Measurements from ENCODE around the gene NEURL1.

DNA sequence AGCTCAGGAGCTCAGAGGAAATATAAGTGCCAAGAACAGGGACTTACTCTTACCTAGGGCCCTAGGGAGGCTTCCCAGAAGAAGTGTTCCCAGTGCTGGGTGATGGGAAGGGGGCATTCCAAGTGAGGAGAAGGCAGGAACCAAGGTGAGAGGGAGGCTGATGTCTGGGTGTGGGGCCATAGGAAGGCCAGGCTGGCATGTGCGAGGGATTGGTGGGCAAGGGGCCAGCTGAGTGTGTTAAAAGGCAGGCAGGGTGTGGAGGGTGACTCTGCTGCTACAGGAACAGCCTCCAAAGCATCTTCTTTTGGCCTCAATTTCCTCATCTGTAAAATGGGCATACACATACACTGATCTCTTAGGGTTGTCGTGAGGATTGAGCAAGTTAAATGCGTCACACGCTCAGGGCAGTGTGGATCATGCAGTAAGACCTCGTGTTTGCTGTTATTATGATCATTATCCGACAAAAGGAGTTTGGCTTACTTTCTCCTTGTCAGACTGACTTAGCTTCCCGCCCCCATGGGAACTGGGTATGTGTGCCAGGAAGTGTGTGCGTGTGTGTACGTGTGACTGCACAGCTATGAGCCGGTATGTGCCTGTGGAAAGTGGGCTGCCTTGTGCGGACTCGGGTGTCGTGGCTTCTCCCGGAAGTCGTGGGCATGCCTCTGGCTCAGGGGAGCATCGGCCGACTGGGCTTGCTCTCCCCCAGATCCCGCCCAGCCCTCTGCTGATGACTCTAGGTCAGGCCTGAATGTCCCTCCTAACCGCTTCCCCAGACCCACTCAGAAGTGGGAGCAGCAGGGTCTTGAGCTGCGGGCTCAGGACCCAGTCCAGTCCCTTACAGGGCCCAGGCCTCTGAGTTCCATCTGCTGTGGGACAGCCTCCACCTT, 59.6 kb downstream of the NEURL1 start:
- TF ChIP-seq, protein P1, sequence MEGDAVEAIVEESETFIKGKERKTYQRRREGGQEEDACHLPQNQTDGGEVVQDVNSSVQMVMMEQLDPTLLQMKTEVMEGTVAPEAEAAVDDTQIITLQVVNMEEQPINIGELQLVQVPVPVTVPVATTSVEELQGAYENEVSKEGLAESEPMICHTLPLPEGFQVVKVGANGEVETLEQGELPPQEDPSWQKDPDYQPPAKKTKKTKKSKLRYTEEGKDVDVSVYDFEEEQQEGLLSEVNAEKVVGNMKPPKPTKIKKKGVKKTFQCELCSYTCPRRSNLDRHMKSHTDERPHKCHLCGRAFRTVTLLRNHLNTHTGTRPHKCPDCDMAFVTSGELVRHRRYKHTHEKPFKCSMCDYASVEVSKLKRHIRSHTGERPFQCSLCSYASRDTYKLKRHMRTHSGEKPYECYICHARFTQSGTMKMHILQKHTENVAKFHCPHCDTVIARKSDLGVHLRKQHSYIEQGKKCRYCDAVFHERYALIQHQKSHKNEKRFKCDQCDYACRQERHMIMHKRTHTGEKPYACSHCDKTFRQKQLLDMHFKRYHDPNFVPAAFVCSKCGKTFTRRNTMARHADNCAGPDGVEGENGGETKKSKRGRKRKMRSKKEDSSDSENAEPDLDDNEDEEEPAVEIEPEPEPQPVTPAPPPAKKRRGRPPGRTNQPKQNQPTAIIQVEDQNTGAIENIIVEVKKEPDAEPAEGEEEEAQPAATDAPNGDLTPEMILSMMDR (IDR thresholded peaks at IDR 0.05), result no peak
- no peak for TF ChIP-seq POLR2AphosphoS5 (IDR thresholded peaks at IDR 0.05; ENCODE audit: low read depth, low read length)
